ENCODE data around the gene DPP6.
A peak's percentile ranks its signal among the peaks of the same experiment; 100 is the strongest.

GRCh38 chr7:154503962-154504550 lies 451.9 kb downstream of the DPP6 start:
- TF ChIP-seq POLR2A (IDR thresholded peaks at IDR 0.05) (no peak), CTCF (IDR thresholded peaks at IDR 0.05) (peak in 2 of 3 donors; percentile 23 to 43), POLR2AphosphoS5 (IDR thresholded peaks at IDR 0.05) (no peak)
